ENCODE results near the gene BMP2K.

The BMP2K gene

DNA sequence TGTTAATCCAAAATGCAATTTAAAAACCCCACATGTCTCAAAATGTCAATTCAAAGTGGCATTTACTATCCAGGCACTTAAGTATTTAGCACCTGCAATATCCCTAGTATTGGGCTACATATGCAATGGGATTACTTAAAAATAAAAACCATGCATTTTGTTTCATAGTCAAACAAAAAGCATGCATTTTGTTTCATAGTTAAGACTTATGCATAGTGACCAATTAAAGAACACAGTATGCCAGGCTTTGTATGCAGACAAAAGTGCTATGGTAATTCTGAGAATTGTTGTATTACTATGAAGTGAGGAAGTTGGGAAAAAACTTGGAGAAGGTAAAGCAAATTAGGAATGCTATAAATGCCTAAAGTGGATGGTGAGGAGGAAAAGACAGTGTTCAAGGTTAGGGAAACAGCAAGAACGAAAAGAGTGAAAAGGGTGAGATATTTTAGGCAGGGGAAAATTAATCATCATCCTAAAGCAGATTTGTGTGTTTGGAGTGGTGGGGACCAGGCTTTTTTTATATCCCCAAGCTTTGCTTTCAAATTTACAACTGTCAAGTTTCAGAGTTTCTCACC is 10.6 kb upstream of the BMP2K start:
- Histone ChIP-seq H3K4me2 (ENCODE audit: low read depth, low read length, poor library complexity, severe bottlenecking) (no peak overlapping the region), H3K9ac (ENCODE audit: low read depth, low read length, poor library complexity, severe bottlenecking) (no peak overlapping the region), H3K4me1 (ENCODE audit: insufficient read depth, low read length, poor library complexity, severe bottlenecking) (peaks cover 60% of the 10 kb centered on the region)

DNA sequence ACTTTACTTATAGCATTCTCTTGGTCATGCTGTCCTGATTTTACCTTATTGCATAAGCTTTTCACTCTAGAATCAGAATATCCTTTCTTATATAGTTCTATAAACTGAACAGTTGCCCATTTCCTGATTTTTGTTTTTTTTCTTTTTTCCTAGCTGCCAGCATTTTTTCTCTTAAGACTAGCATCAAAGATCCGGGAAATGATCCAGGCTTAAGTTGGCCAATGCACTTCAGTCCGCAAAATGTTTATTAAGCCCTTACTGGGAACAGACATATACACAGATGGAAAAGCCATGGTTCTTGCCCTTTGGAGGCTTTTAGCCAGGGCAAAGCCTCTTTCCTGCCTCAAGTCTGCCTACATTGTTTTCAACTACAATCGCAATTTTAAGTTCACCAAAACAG is 10.1 kb upstream of the BMP2K start:
- Histone ChIP-seq H3F3A (ENCODE audit: low read depth) (no peaks in the 10 kb centered on the region), H3K4me3 (ENCODE audit: low read length, poor library complexity, severe bottlenecking) (no peak overlapping the region), H3K4me2 (ENCODE audit: low read depth, low read length, poor library complexity, severe bottlenecking) (no peak overlapping the region), H3K27me3 (ENCODE audit: insufficient read depth, low read length, poor library complexity, severe bottlenecking) (no peaks in the 10 kb centered on the region), H2AFZ (ENCODE audit: low read length) (peak overlapping the region; percentile 2; the same call in 1 of the 2 replicates), H3K4me1 (ENCODE audit: insufficient read depth, low read length, poor library complexity, severe bottlenecking) (peaks cover 55% of the 10 kb centered on the region), H3K9me3 (ENCODE audit: insufficient read depth, low read depth, low read length) (no peaks in the 10 kb centered on the region), H3K36me3 (ENCODE audit: insufficient read depth, low read length) (no peaks in the 10 kb centered on the region), H4K20me1 (ENCODE audit: insufficient read depth, low read length, poor library complexity, severe bottlenecking) (no peaks in the 10 kb centered on the region), H3K9me2 (replicated peaks; ENCODE audit: low read depth, low read length) (no peaks in the 10 kb centered on the region), H3K9ac (ENCODE audit: low read depth, low read length, poor library complexity, severe bottlenecking) (no peak overlapping the region), H3K79me2 (ENCODE audit: insufficient read depth, low read length) (no peaks in the 10 kb centered on the region)
- no peak for TF ChIP-seq EZH2phosphoT487 (IDR thresholded peaks at IDR 0.05; ENCODE audit: borderline replicate concordance)
- TF ChIP-seq CTCF (conservative IDR thresholded peaks at IDR 0.05; ENCODE audit: low read length) = no peak

More for the DNA sequence above, 10.6 kb upstream of the BMP2K start:
- H3K79me2 ChIP-seq (ENCODE audit: insufficient read depth, low read length) = no peaks in the 10 kb centered on the region
- H3K36me3 ChIP-seq (ENCODE audit: insufficient read depth, low read length) = no peaks in the 10 kb centered on the region
- no peak overlapping the region for H3K4me3 ChIP-seq (ENCODE audit: low read length, poor library complexity, severe bottlenecking)
- no peaks in the 10 kb centered on the region for H3F3A ChIP-seq (ENCODE audit: low read depth)
- H3K27me3 ChIP-seq (ENCODE audit: insufficient read depth, low read length, poor library complexity, severe bottlenecking) = no peaks in the 10 kb centered on the region
- TF ChIP-seq EZH2phosphoT487 (IDR thresholded peaks at IDR 0.05; ENCODE audit: borderline replicate concordance) (no peak), CTCF (conservative IDR thresholded peaks at IDR 0.05; ENCODE audit: low read length) (no peak)
- peak overlapping the region; percentile 2; the same call in 1 of the 2 replicates for H2AFZ ChIP-seq (ENCODE audit: low read length)
- H3K9me3 ChIP-seq (ENCODE audit: insufficient read depth, low read depth, low read length) = no peaks in the 10 kb centered on the region
- no peaks in the 10 kb centered on the region for H4K20me1 ChIP-seq (ENCODE audit: insufficient read depth, low read length, poor library complexity, severe bottlenecking)
- H3K9me2 ChIP-seq (replicated peaks; ENCODE audit: low read depth, low read length) = no peaks in the 10 kb centered on the region

GRCh38 chr4:78766650-78767049 is 9.5 kb upstream of the BMP2K start:
- Histone ChIP-seq H4K20me1 (ENCODE audit: insufficient read depth, low read length, poor library complexity, severe bottlenecking) (no peaks in the 10 kb centered on the region), H3K79me2 (ENCODE audit: insufficient read depth, low read length) (no peaks in the 10 kb centered on the region), H3F3A (ENCODE audit: low read depth) (no peaks in the 10 kb centered on the region), H3K9me2 (replicated peaks; ENCODE audit: low read depth, low read length) (no peaks in the 10 kb centered on the region), H3K9me3 (ENCODE audit: insufficient read depth, low read depth, low read length) (no peaks in the 10 kb centered on the region), H3K9ac (ENCODE audit: low read depth, low read length, poor library complexity, severe bottlenecking) (no peak overlapping the region), H3K4me3 (ENCODE audit: low read length, poor library complexity, severe bottlenecking) (no peak overlapping the region), H3K4me1 (ENCODE audit: insufficient read depth, low read length, poor library complexity, severe bottlenecking) (peaks cover 49% of the 10 kb centered on the region), H3K4me2 (ENCODE audit: low read depth, low read length, poor library complexity, severe bottlenecking) (no peak overlapping the region), H2AFZ (ENCODE audit: low read length) (no peak overlapping the region), H3K27me3 (ENCODE audit: insufficient read depth, low read length, poor library complexity, severe bottlenecking) (no peaks in the 10 kb centered on the region), H3K36me3 (ENCODE audit: insufficient read depth, low read length) (no peaks in the 10 kb centered on the region)
- TF ChIP-seq CTCF (conservative IDR thresholded peaks at IDR 0.05; ENCODE audit: low read length) (no peak), EZH2phosphoT487 (IDR thresholded peaks at IDR 0.05; ENCODE audit: borderline replicate concordance) (no peak)

Data from Loucy (cell line).